Neural progenitor cell (in vitro differentiated cells): Measurements from ENCODE around the gene CXorf65.

Source experiments
- EZH2phosphoT487 ChIP-seq: fragments of 200-600 bp; sonication (generic); IDR thresholded peaks from 2 replicates; pipeline ENCODE4 v1.6.1; 2017; ENCODE audit warnings: antibody characterized with exemption
- TF ChIP-seq, protein P1 (sequence below): fragments of 200-600 bp; sonication (generic); IDR thresholded peaks from 2 replicates; pipeline ENCODE4 v1.5.1; 2017; ENCODE audit warnings: antibody characterized with exemption, mild to moderate bottlenecking

- TF ChIP-seq, protein P1, sequence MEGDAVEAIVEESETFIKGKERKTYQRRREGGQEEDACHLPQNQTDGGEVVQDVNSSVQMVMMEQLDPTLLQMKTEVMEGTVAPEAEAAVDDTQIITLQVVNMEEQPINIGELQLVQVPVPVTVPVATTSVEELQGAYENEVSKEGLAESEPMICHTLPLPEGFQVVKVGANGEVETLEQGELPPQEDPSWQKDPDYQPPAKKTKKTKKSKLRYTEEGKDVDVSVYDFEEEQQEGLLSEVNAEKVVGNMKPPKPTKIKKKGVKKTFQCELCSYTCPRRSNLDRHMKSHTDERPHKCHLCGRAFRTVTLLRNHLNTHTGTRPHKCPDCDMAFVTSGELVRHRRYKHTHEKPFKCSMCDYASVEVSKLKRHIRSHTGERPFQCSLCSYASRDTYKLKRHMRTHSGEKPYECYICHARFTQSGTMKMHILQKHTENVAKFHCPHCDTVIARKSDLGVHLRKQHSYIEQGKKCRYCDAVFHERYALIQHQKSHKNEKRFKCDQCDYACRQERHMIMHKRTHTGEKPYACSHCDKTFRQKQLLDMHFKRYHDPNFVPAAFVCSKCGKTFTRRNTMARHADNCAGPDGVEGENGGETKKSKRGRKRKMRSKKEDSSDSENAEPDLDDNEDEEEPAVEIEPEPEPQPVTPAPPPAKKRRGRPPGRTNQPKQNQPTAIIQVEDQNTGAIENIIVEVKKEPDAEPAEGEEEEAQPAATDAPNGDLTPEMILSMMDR: no peak
- TF ChIP-seq EZH2phosphoT487: no peak
Observed at GRCh38 chrX:71107762-71108360, 1.3 kb upstream of the CXorf65 start.
